ENCODE results near the gene TNNI2.

The TNNI2 gene

DNA sequence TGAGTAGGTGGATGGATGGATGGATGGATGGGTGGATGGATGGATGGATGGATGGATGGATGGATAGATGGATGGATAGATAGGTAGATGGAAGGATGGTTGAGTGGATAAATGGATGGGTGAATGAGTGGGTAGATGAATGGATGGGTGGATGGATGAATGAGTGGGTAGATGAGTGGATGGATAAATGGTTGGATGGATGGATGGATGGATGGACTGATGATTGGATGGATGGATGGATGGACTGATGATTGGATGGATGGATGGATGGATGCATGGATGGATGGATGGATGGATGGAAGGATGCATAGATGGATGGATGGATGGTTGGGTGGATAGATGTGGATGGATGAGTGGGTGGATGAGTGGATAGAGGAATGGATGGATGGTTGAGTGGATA lies 17.2 kb upstream of the TNNI2 start:
- TF ChIP-seq CTCF (conservative IDR thresholded peaks at IDR 0.05; ENCODE audit: low read depth, low read length): no peak
- DNase-seq (ENCODE audit: low read depth): no peak
- no peak overlapping the region for H3K4me3 ChIP-seq (ENCODE audit: low read length)

DNA sequence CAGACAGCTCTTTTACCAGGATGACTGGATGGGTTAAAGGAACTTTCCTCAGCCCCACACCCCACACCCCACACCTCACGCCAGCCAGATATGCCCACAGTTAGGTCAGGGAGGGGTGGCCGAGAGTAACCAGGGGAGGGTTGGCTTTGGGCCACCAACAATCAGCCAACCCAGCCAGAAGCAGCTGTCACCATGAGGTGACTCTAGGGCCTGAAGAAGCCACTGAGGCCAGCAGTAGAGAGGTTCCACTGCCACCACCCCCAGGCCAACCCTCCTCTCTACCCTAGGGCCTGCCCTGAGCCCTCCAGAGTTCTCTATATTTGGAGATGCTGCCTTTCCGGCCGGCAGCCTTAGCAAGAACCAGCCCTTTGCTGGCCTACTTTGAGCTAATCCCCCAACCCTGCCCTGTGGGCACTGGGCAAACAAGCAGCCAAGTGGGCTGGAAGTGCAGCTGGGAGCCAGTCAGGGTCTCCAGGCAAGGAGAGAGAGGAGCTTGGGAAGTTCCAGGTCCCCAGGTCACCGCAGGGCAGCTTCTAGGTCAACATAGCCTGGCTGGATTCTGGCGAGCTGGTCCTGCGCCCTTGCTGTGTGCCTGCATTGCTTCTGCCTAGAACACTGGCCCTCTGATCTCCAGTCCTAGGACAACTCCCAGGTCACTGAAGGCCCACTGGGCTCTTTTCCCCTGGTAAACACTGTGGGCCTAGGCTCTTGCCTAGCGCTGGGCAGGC lies 16.0 kb upstream of the TNNI2 start:
- no peak for TF ChIP-seq CTCF (conservative IDR thresholded peaks at IDR 0.05; ENCODE audit: low read depth, low read length)
- no peak overlapping the region for H3K4me3 ChIP-seq (ENCODE audit: low read length)
- DNase-seq (ENCODE audit: low read depth): no peak

- DNase-seq (ENCODE audit: low read depth): no peak
- TF ChIP-seq CTCF (conservative IDR thresholded peaks at IDR 0.05; ENCODE audit: low read depth, low read length): no peak
- no peak overlapping the region for H3K4me3 ChIP-seq (ENCODE audit: low read length)
These were observed 15.2 kb upstream of the TNNI2 start for GRCh38 chr11:1823376-1824220.

- no peak for TF ChIP-seq CTCF (conservative IDR thresholded peaks at IDR 0.05; ENCODE audit: low read depth, low read length)
- H3K4me3 ChIP-seq (ENCODE audit: low read length): no peak overlapping the region
- no peak for DNase-seq (ENCODE audit: low read depth)
These were observed 14.4 kb upstream of the TNNI2 start for GRCh38 chr11:1824221-1825038.

DNA sequence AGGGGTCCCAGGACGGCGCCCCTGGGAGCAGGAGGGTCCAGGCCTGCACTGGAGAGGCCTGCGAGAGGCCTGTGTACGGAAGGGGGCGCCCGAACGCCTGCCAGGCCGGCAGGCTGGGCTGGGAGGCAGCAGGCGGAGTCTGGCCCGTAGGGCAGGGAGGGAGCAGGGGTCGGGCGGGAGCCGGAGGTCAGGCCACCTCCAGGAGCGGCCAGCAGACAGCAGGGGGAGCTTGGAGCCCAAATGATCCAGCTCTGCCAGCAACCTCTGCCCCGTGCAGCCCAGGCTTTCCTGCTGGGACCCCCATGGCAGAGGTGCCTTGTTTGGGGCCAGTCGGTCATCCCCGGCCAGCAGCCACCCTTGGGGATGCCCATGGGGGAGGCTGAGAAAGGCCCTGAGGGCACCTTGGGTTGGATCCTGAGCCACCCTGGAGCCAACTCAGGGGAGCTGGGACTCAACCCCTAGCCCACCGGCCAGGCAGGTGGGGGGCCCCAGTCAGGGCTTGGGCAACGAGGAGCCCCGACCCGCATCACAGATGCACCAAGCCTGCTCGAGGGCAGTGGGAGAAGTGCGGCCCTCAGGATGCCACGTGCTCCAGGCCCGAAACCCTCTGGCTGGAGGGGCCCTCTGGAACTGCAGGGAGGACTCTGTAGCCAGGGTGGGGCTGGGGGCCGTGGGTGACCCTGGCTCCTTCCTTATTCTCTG lies 13.6 kb upstream of the TNNI2 start:
- no peak overlapping the region for H3K4me3 ChIP-seq (ENCODE audit: low read length)
- no peak for DNase-seq (ENCODE audit: low read depth)
- peak; percentile 75 for TF ChIP-seq CTCF (conservative IDR thresholded peaks at IDR 0.05; ENCODE audit: low read depth, low read length)

GRCh38 chr11:1825785-1826451 lies 12.9 kb upstream of the TNNI2 start:
- DNase-seq (ENCODE audit: low read depth): no peak

More at GRCh38 chr11:1825785-1826451, 12.9 kb upstream of the TNNI2 start:
- H3K4me3 ChIP-seq (ENCODE audit: low read length): no peak overlapping the region
- no peak for TF ChIP-seq CTCF (conservative IDR thresholded peaks at IDR 0.05; ENCODE audit: low read depth, low read length)
